ENCODE data around the gene RALGDS.

GRCh38 chr9:133134388-133135145 is 13.5 kb upstream of the RALGDS start:
- TF ChIP-seq EZH2phosphoT487 (IDR thresholded peaks at IDR 0.05; ENCODE audit: borderline replicate concordance) (no peak), POLR2A (IDR thresholded peaks at IDR 0.05; ENCODE audit: borderline replicate concordance, extremely low read depth, insufficient read depth, insufficient read length) (no peak), CTCF (IDR thresholded peaks at IDR 0.05 in 2 of 3, conservative IDR thresholded peaks at IDR 0.05 in 1 of 3; ENCODE audit: borderline replicate concordance in 1 of 3, insufficient read depth in 1 of 3, low read depth in 2 of 3, low read length in 2 of 3) (no peak), ELF1 (IDR thresholded peaks at IDR 0.05; ENCODE audit: borderline replicate concordance, low read depth) (no peak), MAX (IDR thresholded peaks at IDR 0.05) (no peak)
